K562 (cell line): ENCODE data around the gene NDUFS6. TPM values are rescaled to one million over a fixed set of nuclear protein-coding genes. Genes with fewer than 3 reads are reported as not detected.
A peak's percentile ranks its signal among the peaks of the same experiment; 100 is the strongest.

Experiments used
- ARID1B ChIP-seq: fragments of 450-650 bp; IDR thresholded peaks from 2 replicates; pipeline ENCODE4 v1.6.1; 2016; ENCODE audit warnings: antibody characterized with exemption, mild to moderate bottlenecking, inconsistent platforms
- ATF1 ChIP-seq, 2 experiments: fragments of 450-650 bp in 1 of 2; IDR thresholded peaks; 2 replicates each; pipeline ENCODE4 v1.6.1; 2016; ENCODE audit warnings: missing compliant biosample characterization in 1 of 2, missing genetic modification characterization in 1 of 2
- BDP1 ChIP-seq: IDR thresholded peaks from 3 replicates; pipeline ENCODE4 v1.6.1; 2011; ENCODE audit not compliant: insufficient read length, insufficient read depth
- CBFA2T2 ChIP-seq: fragments of 450-650 bp; conservative IDR thresholded peaks from 2 replicates; pipeline ENCODE4 v1.6.1; 2017; ENCODE audit warnings: mild to moderate bottlenecking
- CBFB ChIP-seq: sonication (generic); formaldehyde crosslinking; IDR thresholded peaks from 2 replicates; pipeline ENCODE4 v1.4.0; 2020; ENCODE audit warnings: mild to moderate bottlenecking, missing genetic modification reagents
- CREB5 ChIP-seq: fragments of 250-450 bp; sonication (Bioruptor Pico); IDR thresholded peaks from 2 replicates; pipeline ENCODE4 v1.5.0; 2020; ENCODE audit warnings: mild to moderate bottlenecking
- EHMT2 ChIP-seq: fragments of 450-650 bp; IDR thresholded peaks from 2 replicates; pipeline ENCODE4 v1.6.1; 2018; ENCODE audit warnings: antibody characterized with exemption
- NRF1 ChIP-seq, 2 experiments: fragments of 450-650 bp; IDR thresholded peaks in 1 of 2; conservative IDR thresholded peaks in 1 of 2; 2 replicates each; pipeline ENCODE4 v1.6.1; 2014; ENCODE audit warnings: mild to moderate bottlenecking in 2 of 2
- PML ChIP-seq: IDR thresholded peaks from 2 replicates; pipeline ENCODE4 v1.6.1; 2012; ENCODE audit warnings: low read length, inconsistent platforms
- PREB ChIP-seq: sonication (generic); formaldehyde crosslinking; IDR thresholded peaks from 2 replicates; pipeline ENCODE4 v1.8.1; 2023; ENCODE audit warnings: mild to moderate bottlenecking, missing genetic modification reagents
- PURB ChIP-seq: sonication (generic); formaldehyde crosslinking; IDR thresholded peaks from 2 replicates; pipeline ENCODE4 v1.9.0; 2021; ENCODE audit warnings: low read depth, mild to moderate bottlenecking, missing genetic modification reagents
- RFX5 ChIP-seq: IDR thresholded peaks from 2 replicates; pipeline ENCODE4 v1.6.1; 2011; ENCODE audit warnings: low read depth, mild to moderate bottlenecking, improper control_type of control experiment, low read length
- SREBF1 ChIP-seq: fragments of 150-350 bp; IDR thresholded peaks from 2 replicates; pipeline ENCODE4 v1.6.1; 2014; ENCODE audit warnings: antibody characterized with exemption, low read depth, low read length, borderline replicate concordance
- TAF7 ChIP-seq: fragments of 450-650 bp; IDR thresholded peaks from 2 replicates; pipeline ENCODE4 v1.6.1; 2016; ENCODE audit warnings: missing genetic modification characterization, missing compliant biosample characterization
- TCF7L2 ChIP-seq: fragments of 150-350 bp; IDR thresholded peaks from 2 replicates; pipeline ENCODE4 v1.6.1; 2016; ENCODE audit warnings: low read depth, mild to moderate bottlenecking, low read length, moderate library complexity
- THRA ChIP-seq: fragments of 450-650 bp; IDR thresholded peaks from 2 replicates; pipeline ENCODE4 v1.6.1; 2017; ENCODE audit warnings: mild to moderate bottlenecking, moderate library complexity
- ZBTB8A ChIP-seq: fragments of 450-650 bp; IDR thresholded peaks from 2 replicates; pipeline ENCODE4 v1.6.1; 2018; ENCODE audit warnings: mild to moderate bottlenecking, moderate library complexity; ENCODE audit not compliant: partially characterized antibody
- ZBTB9 ChIP-seq: fragments of 450-650 bp; formaldehyde crosslinking; IDR thresholded peaks from 2 replicates; pipeline ENCODE4 v1.4.0; 2020; ENCODE audit warnings: mild to moderate bottlenecking, moderate library complexity
- ZC3H4 ChIP-seq: sonication (generic); formaldehyde crosslinking; IDR thresholded peaks from 2 replicates; pipeline ENCODE4 v1.9.0; 2021; ENCODE audit warnings: missing genetic modification reagents, borderline replicate concordance
- ZNF431 ChIP-seq: sonication (generic); formaldehyde crosslinking; IDR thresholded peaks from 2 replicates; pipeline ENCODE4 v1.8.0; 2022; ENCODE audit warnings: mild to moderate bottlenecking, missing genetic modification reagents
- ZNF449 ChIP-seq: fragments of 250-450 bp; sonication (Bioruptor Pico); IDR thresholded peaks from 2 replicates; pipeline ENCODE4 v1.8.0; 2022; ENCODE audit warnings: moderate library complexity, mild to moderate bottlenecking, inconsistent platforms
- ZNF830 ChIP-seq: fragments of 250-450 bp; sonication (Bioruptor Pico); IDR thresholded peaks from 2 replicates; pipeline ENCODE4 v1.5.0; 2021; ENCODE audit warnings: mild to moderate bottlenecking
- polyA plus RNA-seq, 8 experiments: library from polyadenylated mRNA; depleted of rRNA in 4 of 8; stranded (reverse) in 5 of 8; unstranded in 3 of 8; fragments of >200 nt; fragmentation: Nextera tagmentation in 2 of 8; fragmentation: Illumina TruSeq in 1 of 8; extraction: Ambion mirVana in 2 of 8; extraction: Trizol in 1 of 8; gene quantifications; 2 replicates each; pipeline versions ENCODE4 v1.2.1 to v1.2.3, GENCODE V29; 2011 to 2014; ENCODE audit warnings: inconsistent platforms in 1 of 8, missing spikeins in 1 of 8
- total RNA-seq, 7 experiments: library from RNA; depleted of rRNA in 6 of 7; stranded (reverse); fragments of >200 nt in 6 of 7; fragmentation: Illumina TruSeq in 2 of 7; extraction: Trizol in 2 of 7; gene quantifications; 2 replicates each; pipeline versions ENCODE4 v1.2.1 to v1.2.3, GENCODE V29; 2011 to 2021; ENCODE audit warnings: low replicate concordance in 1 of 7

NDUFS6 gene
- total and polyA plus RNA-seq, 9 of the 15 experiments (the other 6 are each of a cell fraction or from before 2014, with no cell fraction given), result 36.1 to 291 (median 77.0) TPM

GRCh38 chr5:1799602-1800471, 1.4 kb upstream of the NDUFS6 start, which contains the start of gene MRPL36 (continued):
- no peak for TF ChIP-seq ZNF431 (CRISPR knock-in tag)
- TF ChIP-seq SREBF1, result no peak
- no peak for TF ChIP-seq PURB (CRISPR knock-in tag)
- TF ChIP-seq TCF7L2, result no peak
- TF ChIP-seq CBFA2T2, result peak; percentile 70
- TF ChIP-seq TAF7 (tag), result no peak
- no peak for TF ChIP-seq RFX5
- TF ChIP-seq PML, result peak; percentile 67; the same call in 1 of the 2 replicates
- no peak; the same call in 1 of the 2 replicates for TF ChIP-seq ARID1B
- TF ChIP-seq CBFB, result no peak
- TF ChIP-seq BDP1, result no peak
- TF ChIP-seq ZBTB9 (CRISPR knock-in tag), result no peak
- TF ChIP-seq CREB5, result no peak
- TF ChIP-seq NRF1 (conservative IDR thresholded peaks at IDR 0.05 in 1 of 2, IDR thresholded peaks at IDR 0.05 in 1 of 2), result peak; percentile 97
- TF ChIP-seq ZNF830 (CRISPR knock-in tag), result no peak
- TF ChIP-seq ZC3H4 (CRISPR knock-in tag), result no peak
- TF ChIP-seq ZBTB8A, result no peak
- TF ChIP-seq EHMT2, result no peak
- 0 out of 2 replicates have a peak, but pooled peaks have one; percentile 54 for TF ChIP-seq PREB (CRISPR knock-in tag)
- peak; percentile 27; the same call in 1 of the 2 replicates for TF ChIP-seq ATF1 (CRISPR knock-in tag; IDR thresholded peaks at IDR 0.05)
- TF ChIP-seq ATF1 (tag; IDR thresholded peaks at IDR 0.05), result peak; percentile 90
- TF ChIP-seq THRA, result no peak
- no peak for TF ChIP-seq ZNF449 (CRISPR knock-in tag)
